GM21825 (cell line): ENCODE measurements around the gene MTHFSD.

Experiments used
- ATAC-seq: cut with Tn5 transposase; IDR thresholded peaks from one replicate; pipeline ENCODE4 v1.9.1; 2021; ENCODE audit warnings: mild to moderate bottlenecking, moderate library complexity; ENCODE audit not compliant: unreplicated experiment

MTHFSD gene

DNA sequence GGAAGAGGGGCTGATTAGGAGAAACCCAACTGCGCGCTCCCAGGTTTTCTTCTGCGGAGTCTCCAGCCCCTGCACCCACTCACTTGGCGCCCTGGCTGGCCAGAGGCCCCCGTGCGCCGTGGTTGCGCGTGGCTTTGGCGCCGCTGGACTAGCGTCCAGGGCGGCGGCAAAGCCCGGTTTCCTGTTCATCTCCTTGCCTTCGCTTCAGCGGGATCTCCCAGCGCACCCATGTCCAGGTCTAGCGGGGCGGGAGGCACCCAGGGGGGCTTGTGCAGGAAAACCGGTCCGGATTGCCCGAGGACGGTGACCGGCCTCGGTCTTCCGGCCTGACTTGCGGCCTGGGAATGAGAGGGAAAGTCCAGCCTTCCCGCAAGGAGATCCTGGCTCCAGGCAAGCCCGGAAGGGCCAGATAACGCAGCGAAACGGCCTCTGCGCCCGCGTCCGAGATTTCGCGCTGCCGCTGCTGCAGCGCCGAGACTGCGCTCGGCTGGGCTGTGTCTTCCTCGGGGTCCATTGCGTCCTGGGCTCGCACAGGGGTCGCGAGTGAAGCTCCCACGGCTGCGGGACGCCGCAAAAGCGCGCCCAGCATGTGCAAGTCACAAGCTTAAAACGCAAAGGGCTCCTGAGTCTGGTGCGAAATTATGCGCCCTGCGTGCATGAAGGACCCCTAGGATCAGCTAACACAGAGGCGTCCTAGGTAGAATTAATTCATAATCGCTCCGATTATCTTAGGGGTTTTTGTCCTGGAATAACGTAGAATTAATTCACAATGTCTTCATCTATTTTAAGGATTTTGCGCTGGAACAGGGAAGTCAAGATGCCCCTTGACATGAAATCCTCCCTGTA, 39.0 kb downstream of the MTHFSD start:
- no peak for ATAC-seq

DNA sequence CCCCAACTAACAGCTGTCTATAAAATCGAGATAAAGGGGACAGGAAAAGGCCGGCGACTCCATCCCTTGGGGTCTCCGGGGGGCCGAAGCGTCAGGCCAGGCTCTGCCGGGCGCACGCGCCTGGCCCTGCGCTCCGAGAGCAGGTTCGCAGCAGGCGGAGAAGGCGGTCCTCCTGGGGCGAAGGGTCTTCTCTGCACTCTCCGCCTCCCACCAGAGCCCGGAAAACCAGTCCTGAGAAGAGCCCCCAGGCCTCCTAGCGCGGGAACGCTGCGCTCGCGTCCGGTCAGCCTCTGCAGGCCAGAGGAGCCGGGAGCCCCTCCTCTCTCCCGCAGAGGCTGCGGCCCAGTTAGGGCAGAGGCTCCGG, 39.6 kb downstream of the MTHFSD start:
- no peak for ATAC-seq

DNA sequence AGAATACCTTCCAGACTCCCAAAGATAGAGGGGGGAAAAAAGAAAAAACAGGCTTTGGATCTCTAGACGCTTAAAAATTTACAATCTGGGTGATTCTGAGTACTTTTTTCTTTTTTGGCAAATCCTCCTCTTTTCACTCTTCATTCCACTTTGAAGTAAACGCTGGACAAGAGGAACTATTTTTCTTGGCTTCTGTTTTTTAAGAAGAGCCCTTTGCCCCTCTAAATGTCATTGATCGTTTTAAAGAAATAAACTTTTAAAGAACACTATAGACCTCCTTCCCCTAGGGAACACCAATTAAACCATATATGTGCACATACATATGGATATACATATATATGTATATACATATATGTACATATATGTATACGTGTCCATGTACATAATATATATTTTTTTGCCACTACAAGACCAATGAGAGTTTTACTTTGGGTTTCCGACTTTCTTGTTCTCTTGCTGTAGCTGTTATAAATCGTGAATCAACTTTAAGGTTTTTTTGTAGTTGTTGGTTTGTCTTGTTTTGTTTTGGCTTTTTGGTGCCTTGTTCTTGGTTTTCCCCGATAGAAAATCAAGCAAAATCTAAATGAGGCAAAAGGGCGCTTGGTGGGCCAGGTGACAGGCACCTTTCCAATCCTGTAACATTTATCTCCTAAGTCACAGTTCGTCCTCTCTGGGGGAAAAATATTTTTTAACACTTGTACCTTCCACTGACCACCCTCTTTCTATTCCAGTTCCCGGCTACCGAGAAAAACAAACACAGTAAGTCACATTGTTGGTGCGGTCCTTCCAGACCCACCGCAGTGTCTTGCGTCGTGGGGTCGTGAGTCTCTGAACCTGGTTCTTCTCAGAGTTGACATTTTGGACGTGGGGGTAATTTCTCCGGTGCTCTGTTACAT, 40.3 kb downstream of the MTHFSD start:
- ATAC-seq: no peak

DNA sequence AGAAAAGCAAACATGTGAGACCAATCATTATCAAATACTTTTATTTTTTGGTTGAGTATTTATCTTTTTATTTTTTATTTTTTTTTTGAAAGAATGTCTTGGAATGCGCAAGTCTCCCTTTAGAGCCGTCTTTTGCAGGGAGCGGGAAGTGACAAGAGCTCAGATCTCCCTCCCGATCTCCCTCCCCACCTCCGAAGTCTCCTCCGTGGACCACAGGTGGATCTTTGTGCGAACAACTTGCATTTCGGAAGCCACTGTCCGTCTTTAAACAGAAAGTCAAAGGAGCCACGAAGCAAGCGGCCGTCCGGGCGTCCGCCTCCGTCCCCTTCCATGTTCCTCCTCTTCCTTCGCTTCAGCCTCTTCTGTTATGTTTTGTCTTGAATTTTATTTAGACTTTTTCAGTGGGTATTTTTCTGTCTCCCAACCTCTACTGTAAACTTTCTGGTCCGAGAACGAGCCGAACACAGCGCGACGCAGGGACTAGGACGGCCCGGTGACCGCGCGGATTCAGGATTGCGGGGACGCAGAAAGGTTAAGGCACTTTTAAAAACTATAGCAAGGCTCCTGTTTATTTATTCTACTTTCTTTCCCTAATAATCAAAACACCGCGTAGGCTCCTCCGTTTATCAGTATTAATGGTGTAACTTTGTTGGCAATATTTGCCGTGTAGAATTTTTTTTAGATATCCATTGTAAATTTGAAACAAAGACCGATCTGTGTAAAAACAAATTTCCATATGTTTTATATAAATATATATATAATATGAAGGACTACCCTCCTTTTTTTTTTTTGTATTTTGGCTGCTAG, 41.4 kb downstream of the MTHFSD start:
- ATAC-seq: no peak

DNA sequence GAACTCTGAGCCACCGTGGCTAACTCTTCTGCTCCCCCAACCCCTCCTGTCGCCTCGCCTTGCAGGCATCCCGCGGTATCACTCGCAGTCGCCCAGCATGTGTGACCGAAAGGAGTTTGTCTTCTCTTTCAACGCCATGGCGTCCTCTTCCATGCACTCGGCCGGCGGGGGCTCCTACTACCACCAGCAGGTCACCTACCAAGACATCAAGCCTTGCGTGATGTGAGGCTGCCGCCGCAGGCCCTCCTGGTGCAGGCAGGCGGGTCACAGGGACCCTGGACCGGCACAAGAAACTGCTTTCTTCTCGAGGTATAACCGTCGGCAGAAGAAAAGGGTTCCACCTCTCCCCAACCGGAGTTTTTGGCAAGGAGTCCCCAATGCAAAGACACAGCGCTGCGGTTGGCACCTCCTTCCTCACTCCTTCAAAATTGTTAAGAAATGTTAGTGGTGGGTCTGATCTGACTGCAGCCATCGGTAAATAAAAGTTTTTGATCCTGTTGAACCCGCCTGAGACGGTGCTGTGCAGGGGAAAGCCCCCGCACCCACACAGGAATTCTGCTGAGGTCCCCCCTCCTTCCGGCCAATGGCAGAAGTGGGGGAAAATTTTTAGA, 42.1 kb downstream of the MTHFSD start:
- no peak for ATAC-seq

DNA sequence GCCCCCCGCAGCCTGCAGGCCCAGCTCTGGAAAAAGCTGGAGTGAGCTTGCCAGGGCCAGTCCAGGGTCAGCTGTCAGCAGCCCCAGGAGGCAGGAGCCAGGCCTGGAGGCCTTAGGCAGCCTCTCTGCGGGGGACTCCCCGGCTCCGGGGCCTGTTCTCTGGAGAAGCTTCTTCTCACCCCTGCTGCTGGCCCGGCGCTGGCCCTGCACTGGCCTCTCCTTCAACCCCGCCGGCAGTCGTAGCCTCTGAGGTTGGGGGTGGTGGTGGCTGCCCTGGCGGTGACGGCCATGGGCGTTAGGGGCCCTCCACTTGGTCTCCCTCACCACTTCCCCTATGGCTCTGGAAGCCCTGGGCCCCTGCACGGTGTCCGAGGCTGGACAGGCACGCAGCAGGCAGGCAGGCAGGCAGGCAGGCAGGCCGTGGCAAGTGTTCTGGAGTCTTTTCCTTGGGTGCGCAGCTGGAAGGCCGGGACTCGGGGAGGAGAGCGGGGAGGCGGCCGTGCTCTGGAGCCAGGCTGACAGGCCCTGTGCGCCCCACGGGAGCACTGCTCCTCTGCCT, 42.7 kb downstream of the MTHFSD start:
- no peak for ATAC-seq

DNA sequence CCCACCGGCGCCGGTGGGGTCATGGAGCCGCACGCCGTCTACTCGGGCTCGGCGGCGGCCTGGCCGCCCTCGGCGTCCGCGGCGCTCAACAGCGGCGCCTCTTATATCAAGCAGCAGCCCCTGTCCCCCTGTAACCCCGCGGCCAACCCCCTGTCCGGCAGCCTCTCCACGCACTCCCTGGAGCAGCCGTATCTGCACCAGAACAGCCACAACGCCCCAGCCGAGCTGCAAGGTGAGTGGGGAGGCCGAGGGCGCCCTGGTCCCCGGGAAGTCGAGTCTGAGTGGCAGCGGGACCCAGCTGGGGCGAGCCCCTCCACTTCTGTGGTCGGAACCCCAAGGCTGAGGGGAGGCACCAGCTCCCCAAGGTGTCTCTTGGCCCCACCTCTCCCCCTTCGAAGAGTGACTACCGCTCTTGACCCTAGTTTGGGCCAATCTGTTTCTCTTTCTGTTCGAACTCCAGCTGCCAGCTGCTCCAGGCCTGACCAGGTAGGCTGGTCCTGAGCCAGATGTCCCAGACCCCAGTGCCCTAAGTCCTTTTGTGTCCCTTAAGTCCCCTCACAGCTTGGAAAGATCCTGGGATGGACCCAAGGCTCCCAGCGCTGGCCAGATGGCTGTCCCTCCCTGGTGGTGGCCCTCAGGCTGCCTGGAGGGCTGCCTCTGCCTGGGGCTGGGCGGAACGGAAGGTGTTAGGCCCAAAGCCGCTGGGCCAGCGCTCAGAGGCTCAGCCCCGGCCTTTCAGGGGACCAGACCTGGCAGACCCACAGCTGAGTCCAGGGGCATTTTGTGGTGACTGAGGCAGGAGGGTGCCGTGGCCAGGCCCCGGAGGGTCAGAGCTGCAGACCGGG, 43.5 kb downstream of the MTHFSD start:
- ATAC-seq: no peak

DNA sequence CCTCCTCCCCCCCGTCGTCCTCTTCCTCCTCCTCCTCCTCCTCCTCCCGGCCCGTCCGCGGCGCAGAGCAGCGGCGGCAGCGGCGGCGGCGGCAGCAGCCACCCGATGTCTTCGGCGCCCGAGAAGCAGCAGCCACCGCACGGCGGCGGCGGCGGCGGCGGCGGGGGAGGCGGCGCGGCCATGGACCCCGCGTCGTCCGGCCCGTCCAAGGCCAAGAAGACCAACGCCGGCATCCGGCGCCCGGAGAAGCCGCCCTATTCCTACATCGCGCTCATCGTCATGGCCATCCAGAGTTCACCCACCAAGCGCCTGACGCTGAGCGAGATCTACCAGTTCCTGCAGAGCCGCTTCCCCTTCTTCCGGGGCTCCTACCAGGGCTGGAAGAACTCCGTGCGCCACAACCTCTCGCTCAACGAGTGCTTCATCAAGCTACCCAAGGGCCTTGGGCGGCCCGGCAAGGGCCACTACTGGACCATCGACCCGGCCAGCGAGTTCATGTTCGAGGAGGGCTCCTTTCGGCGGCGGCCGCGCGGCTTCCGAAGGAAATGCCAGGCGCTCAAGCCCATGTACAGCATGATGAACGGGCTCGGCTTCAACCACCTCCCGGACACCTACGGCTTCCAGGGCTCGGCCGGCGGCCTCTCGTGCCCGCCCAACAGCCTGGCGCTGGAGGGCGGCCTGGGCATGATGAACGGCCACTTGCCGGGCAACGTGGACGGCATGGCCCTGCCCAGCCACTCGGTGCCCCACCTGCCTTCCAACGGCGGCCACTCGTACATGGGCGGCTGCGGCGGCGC, 44.4 kb downstream of the MTHFSD start, which contains the start of gene FOXF1:
FOXF1 (plus strand) TSS at position 63 of the 797 bp plus-strand sequence; CDS start at position 106, 43 bp downstream.
- no peak for ATAC-seq

DNA sequence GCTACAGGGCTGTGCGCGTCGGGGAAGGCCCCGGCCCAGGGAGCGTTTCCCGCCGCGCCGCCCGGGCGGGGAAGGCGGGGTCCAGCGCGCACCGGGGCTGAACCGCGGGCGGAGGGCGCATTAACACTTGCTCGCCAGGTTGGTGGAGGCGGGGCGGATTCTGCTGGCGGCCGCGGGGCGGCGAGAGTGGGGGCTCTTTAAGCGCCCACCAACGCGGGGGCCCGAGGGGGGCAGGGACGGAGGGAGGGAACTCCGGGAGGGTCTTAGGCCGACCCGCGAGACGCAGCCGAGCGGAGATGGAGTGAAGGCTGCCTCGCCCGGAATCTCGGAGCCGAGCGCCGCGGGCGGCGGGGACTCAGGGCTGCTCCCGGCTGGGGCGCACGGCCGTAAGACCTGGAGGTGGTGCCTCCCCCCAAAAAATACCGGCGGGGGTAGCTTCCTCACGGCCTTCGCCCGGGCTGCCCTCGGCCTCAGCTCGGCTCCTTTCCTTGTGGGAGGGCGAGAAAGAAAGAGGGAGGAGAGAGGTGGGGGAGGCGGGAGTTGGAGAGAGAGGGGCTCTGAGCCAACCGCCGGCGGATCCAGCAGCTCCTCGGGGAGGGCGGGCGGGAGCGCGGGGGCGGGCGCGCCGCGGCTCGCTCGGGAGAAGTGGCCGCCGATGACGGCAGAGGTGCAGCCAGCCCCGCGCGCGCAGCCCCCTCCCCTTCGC, 45.1 kb downstream of the MTHFSD start:
- no peak for ATAC-seq

DNA sequence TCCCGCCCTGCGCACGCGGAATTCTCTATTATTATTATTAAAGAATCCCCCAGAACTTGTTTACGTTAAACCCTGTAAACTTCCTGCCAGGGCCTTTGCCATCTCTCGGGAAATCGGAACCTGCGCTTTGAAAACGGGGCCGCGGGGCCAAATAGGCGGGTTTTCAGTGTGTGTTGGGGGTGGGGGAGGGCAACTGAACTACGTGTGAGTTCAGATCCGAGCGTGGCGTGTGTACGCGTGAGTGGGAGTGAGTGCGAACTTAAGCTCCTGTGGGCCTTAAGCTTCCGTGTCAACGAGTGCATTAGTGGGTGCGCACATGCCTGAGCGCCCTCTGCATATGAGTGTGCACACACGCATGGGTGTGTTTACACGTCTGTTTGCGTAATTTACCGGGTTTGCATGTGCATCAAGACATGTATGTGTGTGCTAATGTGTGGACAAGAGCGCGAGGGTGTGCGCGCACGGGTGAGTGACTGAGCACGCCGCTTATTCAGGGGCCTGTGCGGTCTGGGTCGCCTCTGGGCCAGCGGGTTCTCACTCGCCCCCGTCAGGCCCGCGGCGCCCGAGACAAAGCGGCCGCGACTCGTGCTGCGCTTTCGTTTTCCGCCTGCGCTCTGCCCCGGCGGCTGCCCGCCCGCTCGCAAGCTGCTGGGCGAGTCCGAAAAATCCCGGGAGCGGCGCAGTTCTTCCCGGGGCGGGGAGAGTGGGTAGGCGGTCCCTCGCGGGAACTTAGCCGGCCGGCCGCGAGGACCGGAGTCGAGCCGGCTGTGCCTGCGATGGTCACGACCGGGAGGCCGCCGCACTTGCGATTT, 45.9 kb downstream of the MTHFSD start:
- ATAC-seq: no peak

DNA sequence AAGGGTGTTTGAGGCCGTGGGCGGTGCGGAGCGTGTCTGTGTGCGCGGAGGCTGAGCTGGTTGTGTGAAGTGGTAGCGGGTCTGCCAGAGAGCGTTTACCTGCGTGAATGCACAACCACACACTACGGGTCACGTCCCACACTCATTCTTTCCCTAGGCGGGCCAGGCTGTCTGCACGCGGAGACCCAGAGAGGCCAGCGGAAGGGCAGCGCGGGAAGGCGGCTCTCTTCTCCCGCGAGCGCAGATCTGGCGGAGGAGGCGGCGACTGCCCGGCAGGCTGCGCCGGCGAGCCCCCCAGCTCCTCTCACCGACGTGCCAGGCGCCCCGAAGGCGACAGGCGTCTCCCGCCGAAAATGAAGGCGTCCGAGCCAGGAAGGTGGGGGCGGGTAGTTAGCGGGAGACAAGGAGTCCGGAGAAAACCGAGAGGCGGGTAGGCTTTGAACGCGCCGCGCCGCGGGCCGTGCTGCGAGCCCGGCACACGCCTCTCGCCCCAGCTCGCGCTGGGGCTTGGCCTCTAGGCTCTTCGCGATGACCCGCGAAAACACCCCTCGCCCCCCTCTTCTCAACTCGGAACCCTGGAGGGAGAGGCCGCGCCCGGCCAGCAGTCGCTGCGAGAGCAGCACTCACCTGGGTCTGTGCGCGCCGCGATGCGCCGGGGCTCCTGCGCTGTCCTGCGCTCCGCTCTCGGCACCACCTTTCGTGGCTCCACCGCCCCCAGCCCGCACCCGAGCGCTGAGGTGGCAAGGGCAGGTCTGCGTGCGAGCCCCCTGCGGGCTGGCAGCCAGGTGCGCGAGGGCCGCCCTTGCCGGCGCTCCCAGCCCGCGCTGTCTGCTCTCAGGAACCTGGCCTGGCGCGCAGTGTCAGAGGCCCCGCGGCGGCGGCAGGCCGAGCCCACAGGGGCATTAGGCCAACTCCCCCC, 46.7 kb downstream of the MTHFSD start:
- no peak for ATAC-seq

DNA sequence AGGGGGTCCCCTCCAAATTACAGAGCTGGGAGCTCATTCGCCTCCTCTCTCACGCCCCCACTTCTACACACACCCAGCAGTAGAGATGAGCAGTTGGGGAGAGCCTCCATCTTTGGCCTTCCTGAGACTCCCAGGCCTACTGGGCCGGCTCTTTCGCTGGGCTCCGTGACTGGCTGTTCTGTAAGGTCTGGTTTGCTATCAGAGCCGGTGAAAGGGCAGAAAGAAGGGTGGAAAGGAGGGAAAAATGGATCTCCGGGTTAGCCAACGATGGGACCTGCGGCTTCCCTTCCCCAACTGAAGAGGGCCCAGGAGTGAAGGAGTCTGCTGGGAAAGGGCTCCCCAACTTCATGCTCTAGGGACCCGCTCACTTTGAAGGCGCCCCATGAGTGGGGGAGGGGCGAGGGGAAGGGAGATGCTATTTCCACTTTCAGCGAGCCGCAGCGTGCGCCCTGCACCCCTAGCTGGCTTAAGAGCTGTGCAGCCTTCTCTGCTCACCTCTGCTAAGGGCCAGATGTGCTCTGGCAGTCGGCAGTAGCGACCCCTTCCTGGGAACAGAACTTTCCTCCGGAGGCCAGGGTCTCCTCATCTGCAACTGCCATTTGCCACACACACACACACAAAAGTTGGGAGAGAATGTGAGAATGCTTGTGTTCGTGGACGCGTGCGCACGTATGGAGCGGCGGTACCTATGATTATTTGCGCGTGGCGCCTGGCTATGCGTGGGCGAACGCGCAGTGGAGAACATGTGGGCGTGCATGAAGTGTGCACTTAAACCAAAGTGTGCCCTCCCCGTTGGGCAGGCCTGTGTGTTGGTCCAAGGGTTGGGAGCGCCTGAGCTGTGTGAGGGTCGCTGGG, 47.6 kb downstream of the MTHFSD start:
- ATAC-seq: no peak

DNA sequence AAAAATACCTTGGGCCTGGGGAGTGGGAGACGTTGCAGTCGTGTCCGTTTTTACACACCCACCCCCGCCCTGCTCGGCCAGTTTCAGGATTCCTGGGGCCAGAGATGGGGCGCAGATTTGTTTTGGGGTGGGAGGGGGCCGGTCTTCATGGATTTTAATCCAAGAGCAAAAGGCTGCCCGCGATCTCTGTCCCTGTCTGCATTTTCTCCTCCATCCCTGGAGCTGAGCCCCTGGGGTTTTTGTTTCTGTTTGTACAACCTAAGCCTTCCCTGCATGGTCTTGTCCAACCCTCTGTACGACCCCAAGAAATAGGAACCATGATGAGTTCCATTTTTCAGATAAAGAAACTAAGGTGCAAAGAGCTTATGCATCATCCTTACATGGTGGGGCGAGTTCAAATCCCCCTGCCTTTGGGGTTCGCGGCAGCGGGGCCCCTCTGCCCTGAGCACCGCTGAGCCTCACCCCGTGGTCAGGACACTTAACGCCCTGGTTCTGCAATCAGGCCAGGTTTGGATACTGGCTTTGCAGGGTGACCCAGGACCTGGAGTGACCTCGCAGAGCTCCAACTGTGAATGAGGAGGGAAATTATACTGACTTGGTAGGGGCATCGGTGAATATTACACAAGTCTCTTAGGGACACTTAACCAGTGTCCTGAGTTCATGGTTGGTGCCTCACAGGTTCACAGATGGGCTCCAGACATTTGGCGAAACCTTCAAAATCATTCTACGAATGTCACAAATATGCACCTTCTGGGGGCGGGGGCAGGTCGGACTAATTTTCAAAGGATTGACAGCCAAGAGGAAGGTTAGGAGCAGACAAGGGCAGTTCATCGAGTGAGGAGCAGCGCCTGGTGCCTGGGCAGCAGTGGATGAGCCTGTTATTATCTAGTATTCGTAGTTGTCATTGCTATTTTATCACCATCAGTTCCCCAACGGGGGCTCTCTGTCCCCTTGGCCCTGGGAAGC, 48.9 kb downstream of the MTHFSD start:
- ATAC-seq: no peak
